Measurements from ENCODE around the gene YPEL2.
A peak's percentile ranks its signal among the peaks of the same experiment; 100 is the strongest.
"Not testable (repeated sequence)": the region's sequence is repeated elsewhere in the genome, so short reads cannot be mapped to it uniquely, and the experiment has no call there.

Gene YPEL2

GRCh38 chr17:59331129-59331928 is at the start of gene YPEL2:
YPEL2 (plus strand) TSS chr17:59331655; CDS start chr17:59353410, 21,755 bp downstream.
- DNase-seq (ENCODE audit: low spot score) = peak; percentile 93

GRCh38 chr17:59284317-59284716 is 47.1 kb upstream of the YPEL2 start:
- no peak for DNase-seq (ENCODE audit: low spot score)

GRCh38 chr17:59287452-59287851 is 44.0 kb upstream of the YPEL2 start:
- peak; percentile 63 for DNase-seq (ENCODE audit: low spot score)

GRCh38 chr17:59287891-59288290 is 43.6 kb upstream of the YPEL2 start:
- DNase-seq (ENCODE audit: low spot score) = no peak

- no peak for DNase-seq (ENCODE audit: low spot score)
Measured at GRCh38 chr17:59289981-59290301, 41.5 kb upstream of the YPEL2 start.

- peak; percentile 29 for DNase-seq (ENCODE audit: low spot score)
Measured at GRCh38 chr17:59290302-59290998, 41.0 kb upstream of the YPEL2 start.

GRCh38 chr17:59292174-59292523 is 39.3 kb upstream of the YPEL2 start:
- DNase-seq (ENCODE audit: low spot score) = peak; percentile 25

GRCh38 chr17:59296190-59296589 is 35.3 kb upstream of the YPEL2 start:
- no peak for DNase-seq (ENCODE audit: low spot score)

GRCh38 chr17:59298521-59298920 is 32.9 kb upstream of the YPEL2 start:
- no peak for DNase-seq (ENCODE audit: low spot score)

- no peak for DNase-seq (ENCODE audit: low spot score)
Measured at GRCh38 chr17:59299400-59300092, 31.9 kb upstream of the YPEL2 start.

GRCh38 chr17:59300941-59301340 is 30.5 kb upstream of the YPEL2 start:
- no peak for DNase-seq (ENCODE audit: low spot score)

- DNase-seq (ENCODE audit: low spot score) = no peak
Measured at GRCh38 chr17:59304811-59305210, 26.6 kb upstream of the YPEL2 start.

GRCh38 chr17:59310263-59310920 is 21.1 kb upstream of the YPEL2 start:
- no peak for DNase-seq (ENCODE audit: low spot score)

GRCh38 chr17:59311051-59311468 is 20.4 kb upstream of the YPEL2 start:
- DNase-seq (ENCODE audit: low spot score) = peak; percentile 89

- not testable (repeated sequence) for DNase-seq (ENCODE audit: low spot score)
Measured at GRCh38 chr17:59311521-59311920, 19.9 kb upstream of the YPEL2 start.

- no peak for DNase-seq (ENCODE audit: low spot score)
Measured at GRCh38 chr17:59315866-59316265, 15.6 kb upstream of the YPEL2 start.

- no peak for DNase-seq (ENCODE audit: low spot score)
Measured at GRCh38 chr17:59327121-59327980, 4.1 kb upstream of the YPEL2 start.

- DNase-seq (ENCODE audit: low spot score) = no peak
Measured at GRCh38 chr17:59327981-59328290, 3.5 kb upstream of the YPEL2 start.

GRCh38 chr17:59328601-59329000 is 2.9 kb upstream of the YPEL2 start:
- DNase-seq (ENCODE audit: low spot score) = peak; percentile 11

- DNase-seq (ENCODE audit: low spot score) = peak; percentile 85
Measured at GRCh38 chr17:59329176-59330052, 2.0 kb upstream of the YPEL2 start.
